ENCODE data around the gene HELQ. TPM values are rescaled to one million over a fixed set of nuclear protein-coding genes. Genes with fewer than 3 reads are reported as not detected.

The HELQ gene
- total and polyA plus RNA-seq, 2 of the 4 experiments (the other 2 are of a cell fraction) = 8.8 to 9.1 TPM

DNA sequence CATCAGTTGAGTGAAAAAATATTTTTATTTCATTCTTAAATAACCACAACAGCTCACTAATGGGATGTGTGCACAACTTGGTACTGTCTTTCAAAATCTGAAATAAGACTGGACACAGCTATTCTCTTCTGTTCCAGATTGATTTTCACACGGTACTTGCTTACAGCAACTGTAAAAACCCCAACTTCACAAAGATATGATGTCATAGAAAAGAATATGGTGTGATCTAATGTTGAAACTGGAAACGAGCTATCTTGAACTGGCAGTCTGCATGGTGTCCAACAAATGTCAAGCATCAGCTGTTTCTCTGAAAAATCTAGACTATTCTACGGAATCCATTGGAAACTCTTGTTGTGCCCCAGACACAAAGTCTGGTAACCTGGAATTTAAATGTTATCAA is 14.7 kb downstream of the HELQ start:
- in situ Hi-C loops (cut with MboI; ENCODE audit: low sequenced_read_pairs) = no loop called here
- DNase-seq = no peak
- ChIA-PET CTCF (interaction anchor here (0.7 to 1.1 kb wide), 2 partner anchors 17 to 155 kb away, joined by 3 to 4 read pairs; no protein-coding TSS in a partner anchor), POLR2A (ENCODE audit: unreplicated experiment) (no interaction called here)
- H3K18ac ChIP-seq (ENCODE audit: low read depth, low read length) = no peak overlapping the region
- H3K9me1 ChIP-seq (ENCODE audit: insufficient read depth, low read length) = no peaks in the 10 kb centered on the region
- H3K4ac ChIP-seq (ENCODE audit: low read depth, low read length) = no peak overlapping the region
- no peak overlapping the region for H3K56ac ChIP-seq (ENCODE audit: extremely low read depth, insufficient read depth, low read length)
- H3K36me3 ChIP-seq (ENCODE audit: control insufficient read depth, insufficient read depth, low read length) = peaks cover 11% of the 10 kb centered on the region
- H3K79me1 ChIP-seq (ENCODE audit: low read depth in 1 of 2, low read length in 2 of 2) = no peaks in the 10 kb centered on the region
- H2AK9ac ChIP-seq (replicated peaks; ENCODE audit: low read depth, low read length, poor library complexity) = no peak overlapping the region
- intact Hi-C loops (cut with micrococcal nuclease) = no loop called here
- H2BK15ac ChIP-seq (ENCODE audit: low read depth, low read length) = no peak overlapping the region
- H2AFZ ChIP-seq (replicated peaks; ENCODE audit: low read length, poor library complexity) = no peak overlapping the region
- dilution Hi-C loops (cut with HindIII; ENCODE audit: low sequenced_read_pairs, unreplicated experiment) = no loop called here
- H4K91ac ChIP-seq (ENCODE audit: insufficient read depth, low read depth, low read length) = no peak overlapping the region
- no peak overlapping the region for H2BK120ac ChIP-seq (ENCODE audit: low read depth, low read length)
- no peak overlapping the region for H3K4me3 ChIP-seq (ENCODE audit: insufficient read depth, low read depth, low read length)
- BruUV-seq (replicated peaks) = no TSS peak
- H4K8ac ChIP-seq (ENCODE audit: low read depth in 2 of 2, low read length in 2 of 2) = no peak overlapping the region
- H3K9me3 ChIP-seq (ENCODE audit: control insufficient read depth, insufficient read depth, low read length) = no peaks in the 10 kb centered on the region
- H2BK5ac ChIP-seq (ENCODE audit: low read depth, low read length, poor library complexity, severe bottlenecking) = no peak overlapping the region
- WGBS, 2 experiments (ENCODE audit: extremely low coverage in 2 of 2, insufficient read length in 1 of 2) = 86% methylated on average over 1 of the region's 3 CpGs; no CpG with 5 or more reads in 1 of the 2 experiments
- H3K27me3 ChIP-seq (ENCODE audit: control insufficient read depth, insufficient read depth, low read length) = no peaks in the 10 kb centered on the region
- H3K4me2 ChIP-seq (ENCODE audit: low read depth, low read length) = no peak overlapping the region
- no peak overlapping the region for H3K23ac ChIP-seq (ENCODE audit: low read depth, low read length)
- H4K5ac ChIP-seq (ENCODE audit: low read depth, low read length) = no peak overlapping the region
- H3K27ac ChIP-seq (ENCODE audit: insufficient read depth, low read length) = no peak overlapping the region
- no peak overlapping the region for H3K9ac ChIP-seq (ENCODE audit: low read depth, low read length)
- H4K20me1 ChIP-seq (ENCODE audit: insufficient read depth, low read length) = no peaks in the 10 kb centered on the region
- no peak overlapping the region for H3K14ac ChIP-seq (replicated peaks; ENCODE audit: low read depth, low read length)
- ATAC-seq (ENCODE audit: low read depth) = no peak
- H2AK5ac ChIP-seq (ENCODE audit: low read depth, low read length) = no peak overlapping the region
- H3K4me1 ChIP-seq (ENCODE audit: control insufficient read depth, insufficient read depth, low read length) = no peaks in the 10 kb centered on the region
- no peak overlapping the region for H2BK20ac ChIP-seq (ENCODE audit: low read depth, low read length)
- TF ChIP-seq MXI1 (IDR thresholded peaks at IDR 0.05; ENCODE audit: borderline replicate concordance, low read depth, low read length) (no peak), MAZ (IDR thresholded peaks at IDR 0.05; ENCODE audit: borderline replicate concordance, low read depth, low read length) (no peak), SMC3 (IDR thresholded peaks at IDR 0.05; ENCODE audit: low read depth, low read length) (no peak), BHLHE40 (IDR thresholded peaks at IDR 0.05; ENCODE audit: low read depth, low read length) (no peak), POLR2A (IDR thresholded peaks at IDR 0.05; ENCODE audit: low read depth, low read length) (no peak)

Data from IMR-90 (cell line).